ENCODE results near the gene CSTB.

DNA sequence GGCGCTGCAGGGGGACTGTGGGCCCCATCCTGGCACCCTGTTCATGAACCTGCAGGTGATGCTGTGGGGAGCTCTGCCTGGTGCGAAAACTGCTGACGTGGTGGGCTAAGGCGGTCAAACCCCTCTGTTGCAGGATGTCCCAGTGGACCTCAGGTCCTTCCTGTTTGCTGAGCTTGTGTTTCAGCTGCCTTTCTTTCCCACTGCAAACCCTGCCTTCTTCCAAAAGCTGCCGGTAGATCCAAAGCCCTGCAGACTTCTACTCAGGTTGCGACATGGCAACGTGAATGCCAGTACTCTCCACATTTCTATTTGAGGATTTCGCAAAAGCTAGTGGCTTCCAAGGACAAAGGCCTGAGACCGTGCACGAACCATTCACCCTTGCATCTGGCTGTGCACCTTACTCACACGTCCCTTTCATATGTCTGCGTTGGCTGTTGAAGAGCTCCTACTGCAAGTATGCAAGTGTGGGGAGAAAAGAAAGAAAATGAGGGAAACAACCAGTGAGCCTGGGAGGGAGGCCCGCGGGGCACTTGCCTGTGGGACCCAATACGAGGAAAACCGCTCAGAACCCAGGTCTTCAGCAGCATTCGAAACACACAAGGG lies 7.1 kb upstream of the CSTB start:
- TF ChIP-seq, protein P1, sequence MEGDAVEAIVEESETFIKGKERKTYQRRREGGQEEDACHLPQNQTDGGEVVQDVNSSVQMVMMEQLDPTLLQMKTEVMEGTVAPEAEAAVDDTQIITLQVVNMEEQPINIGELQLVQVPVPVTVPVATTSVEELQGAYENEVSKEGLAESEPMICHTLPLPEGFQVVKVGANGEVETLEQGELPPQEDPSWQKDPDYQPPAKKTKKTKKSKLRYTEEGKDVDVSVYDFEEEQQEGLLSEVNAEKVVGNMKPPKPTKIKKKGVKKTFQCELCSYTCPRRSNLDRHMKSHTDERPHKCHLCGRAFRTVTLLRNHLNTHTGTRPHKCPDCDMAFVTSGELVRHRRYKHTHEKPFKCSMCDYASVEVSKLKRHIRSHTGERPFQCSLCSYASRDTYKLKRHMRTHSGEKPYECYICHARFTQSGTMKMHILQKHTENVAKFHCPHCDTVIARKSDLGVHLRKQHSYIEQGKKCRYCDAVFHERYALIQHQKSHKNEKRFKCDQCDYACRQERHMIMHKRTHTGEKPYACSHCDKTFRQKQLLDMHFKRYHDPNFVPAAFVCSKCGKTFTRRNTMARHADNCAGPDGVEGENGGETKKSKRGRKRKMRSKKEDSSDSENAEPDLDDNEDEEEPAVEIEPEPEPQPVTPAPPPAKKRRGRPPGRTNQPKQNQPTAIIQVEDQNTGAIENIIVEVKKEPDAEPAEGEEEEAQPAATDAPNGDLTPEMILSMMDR (conservative IDR thresholded peaks at IDR 0.05; ENCODE audit: low read depth, low read length): no peak
- TF ChIP-seq EZH2 (IDR thresholded peaks at IDR 0.05; ENCODE audit: borderline replicate concordance, low read depth, low read length, poor library complexity, severe bottlenecking): no peak
